ENCODE results near the gene SEZ6L.

Gene SEZ6L

DNA sequence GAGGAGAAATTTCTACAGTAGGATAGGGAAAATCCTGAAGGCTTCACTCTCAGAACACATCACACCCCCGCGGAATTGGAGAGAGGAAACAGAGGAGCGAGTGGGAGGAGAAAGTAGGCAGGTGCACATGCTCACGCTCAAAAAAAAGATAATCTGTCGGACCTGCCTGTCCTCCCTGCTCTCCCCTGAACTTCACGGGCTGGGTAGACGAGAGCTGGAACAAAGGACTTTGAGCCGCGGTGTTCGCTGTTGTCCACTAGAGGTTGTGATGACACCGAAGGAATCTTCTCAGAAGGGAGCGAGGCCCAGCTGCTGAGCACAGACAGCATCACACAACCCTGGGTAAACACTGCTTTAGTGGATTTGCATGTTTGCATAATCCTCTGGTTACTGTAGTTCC is 5.0 kb downstream of the SEZ6L start:
- no peak for DNase-seq (ENCODE audit: low read depth in 2 of 3, low spot score in 2 of 3)

DNA sequence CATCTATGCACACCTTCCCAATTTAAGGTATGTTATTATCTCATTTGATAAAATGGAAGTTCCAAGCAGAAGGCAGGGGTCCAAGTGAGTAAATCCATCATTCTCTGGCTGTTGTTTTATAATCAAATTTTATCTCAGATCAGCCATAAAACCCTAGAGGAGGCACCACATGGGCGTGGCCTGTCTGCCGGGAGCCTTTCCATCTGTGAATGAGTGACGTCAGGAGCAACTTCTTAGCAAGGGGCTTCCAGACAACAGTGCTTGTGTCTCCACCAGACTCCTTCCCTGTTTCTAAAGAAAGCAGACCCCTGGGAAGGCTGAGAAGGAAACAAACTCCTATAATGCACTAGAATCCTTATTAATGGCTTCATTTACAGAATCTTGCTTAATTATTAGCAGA is 13.5 kb downstream of the SEZ6L start:
- DNase-seq (ENCODE audit: low read depth in 2 of 3, low spot score in 2 of 3) = no peak

DNA sequence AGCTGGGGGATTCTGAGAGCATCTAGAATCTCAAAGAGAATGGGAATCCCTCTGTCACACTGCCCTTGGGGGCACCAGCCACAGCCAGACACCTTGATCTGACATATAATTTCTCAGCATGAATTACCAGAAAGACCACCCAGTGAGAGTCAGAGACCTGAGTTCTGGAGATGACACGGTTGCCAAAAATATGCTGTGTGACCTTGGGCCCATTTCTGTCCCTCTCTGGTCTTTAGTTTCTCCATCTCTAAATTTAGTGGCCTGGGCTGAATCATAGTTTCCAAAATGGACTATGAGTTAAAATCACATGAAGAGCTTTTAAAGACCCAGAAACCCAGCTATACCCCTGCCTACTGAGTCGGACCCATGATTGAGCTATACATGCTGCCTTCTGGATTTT is 15.9 kb downstream of the SEZ6L start:
- DNase-seq (ENCODE audit: low read depth in 2 of 3, low spot score in 2 of 3) = no peak

DNA sequence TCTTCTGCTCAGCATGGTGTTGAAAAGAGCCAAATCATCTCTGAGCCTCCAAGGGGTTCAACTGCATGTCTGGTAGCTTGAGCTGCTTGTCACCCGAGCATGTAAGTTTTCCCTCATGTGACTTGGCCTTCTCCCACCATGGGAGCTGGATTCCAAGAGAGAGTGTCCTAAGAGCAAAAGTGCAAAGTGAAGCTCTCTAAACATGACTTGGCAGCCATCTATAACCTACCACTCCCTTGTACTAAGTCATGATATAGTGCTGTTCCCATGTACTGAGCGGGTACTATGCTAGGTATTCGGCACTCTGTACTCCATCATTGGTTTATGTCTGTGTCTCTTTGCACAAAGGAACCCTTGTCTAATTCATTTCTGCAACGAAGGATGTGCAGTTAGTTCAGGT is 19.1 kb downstream of the SEZ6L start:
- no peak for DNase-seq (ENCODE audit: low read depth in 2 of 3, low spot score in 2 of 3)

DNA sequence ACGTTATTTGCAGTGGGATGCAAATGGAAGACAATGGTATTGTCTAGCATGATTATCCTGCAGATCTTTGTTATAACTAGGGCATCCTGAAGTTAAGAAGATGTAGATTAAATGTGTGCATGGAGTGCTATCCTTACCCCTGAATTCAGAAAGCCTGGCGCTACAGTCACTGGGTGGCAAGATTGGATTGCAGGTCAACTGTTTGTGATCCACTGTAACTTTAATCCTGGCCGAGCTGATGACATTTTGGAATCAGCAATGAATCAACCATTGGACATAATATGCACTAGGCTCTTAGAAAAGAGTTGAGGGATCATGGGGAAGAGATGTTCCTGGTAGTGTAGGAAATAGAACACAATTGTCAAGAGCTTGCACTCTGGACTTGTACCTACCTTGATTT is 25.1 kb downstream of the SEZ6L start:
- no peak for DNase-seq (ENCODE audit: low read depth in 2 of 3, low spot score in 2 of 3)

DNA sequence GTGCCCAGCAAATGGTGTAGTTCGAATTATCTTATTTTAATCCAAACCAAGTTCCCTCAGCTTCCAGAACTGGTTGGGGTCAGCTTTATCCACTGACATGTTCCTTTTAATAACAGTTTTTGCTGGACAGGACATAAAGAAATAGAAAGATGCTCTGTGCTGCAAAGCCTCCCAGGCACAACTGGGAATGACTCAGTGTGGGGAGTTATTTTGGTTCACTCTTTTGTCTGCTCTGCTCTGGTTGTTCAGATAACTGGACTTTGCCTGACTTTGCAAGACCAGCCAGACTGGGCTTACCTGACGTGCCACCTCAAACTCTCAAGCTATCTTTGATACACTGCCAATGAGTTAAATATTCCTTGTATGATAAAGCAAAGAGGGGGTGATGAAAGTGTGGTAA is 25.6 kb downstream of the SEZ6L start:
- DNase-seq (ENCODE audit: low read depth in 2 of 3, low spot score in 2 of 3) = no peak

DNA sequence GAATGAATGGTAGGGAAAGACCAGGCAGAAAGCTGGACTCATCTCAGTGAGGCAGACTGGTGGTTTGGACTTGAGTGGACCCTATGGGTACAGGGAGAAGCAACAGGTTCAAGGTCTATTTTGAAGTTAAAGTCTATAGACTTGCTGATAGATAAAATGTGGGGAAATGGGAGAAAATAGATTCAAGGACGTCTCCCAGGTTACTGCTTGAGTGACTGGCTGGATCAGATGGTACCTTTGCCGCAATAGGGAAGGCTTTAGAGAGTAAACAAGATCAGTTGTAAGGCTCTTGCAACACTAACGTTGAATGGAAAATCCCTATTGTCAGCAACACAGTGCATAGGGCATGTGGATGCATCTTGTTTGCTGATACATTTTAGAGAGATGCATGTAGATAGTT is 27.4 kb downstream of the SEZ6L start:
- DNase-seq (ENCODE audit: low read depth in 2 of 3, low spot score in 2 of 3) = no peak

DNA sequence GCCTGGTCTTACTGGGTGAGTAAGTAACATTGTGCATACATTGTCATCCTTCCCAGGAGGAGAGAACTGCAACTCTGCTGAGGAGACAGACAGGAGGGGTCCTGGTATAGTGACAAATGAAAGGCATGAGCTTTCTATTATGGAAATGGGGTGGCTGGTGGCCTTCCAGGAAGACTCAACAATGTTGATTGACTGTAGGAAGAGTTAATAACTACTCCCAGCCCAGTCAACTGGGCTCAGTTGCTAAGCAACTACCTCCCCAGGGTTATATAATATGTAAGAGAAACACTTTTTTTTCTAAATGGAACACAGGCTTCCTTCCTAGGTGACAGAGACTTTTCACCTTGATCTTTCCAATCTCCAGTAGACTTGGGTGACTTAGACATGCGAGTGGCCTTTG is 28.2 kb downstream of the SEZ6L start:
- DNase-seq (ENCODE audit: low read depth in 2 of 3, low spot score in 2 of 3) = no peak

DNA sequence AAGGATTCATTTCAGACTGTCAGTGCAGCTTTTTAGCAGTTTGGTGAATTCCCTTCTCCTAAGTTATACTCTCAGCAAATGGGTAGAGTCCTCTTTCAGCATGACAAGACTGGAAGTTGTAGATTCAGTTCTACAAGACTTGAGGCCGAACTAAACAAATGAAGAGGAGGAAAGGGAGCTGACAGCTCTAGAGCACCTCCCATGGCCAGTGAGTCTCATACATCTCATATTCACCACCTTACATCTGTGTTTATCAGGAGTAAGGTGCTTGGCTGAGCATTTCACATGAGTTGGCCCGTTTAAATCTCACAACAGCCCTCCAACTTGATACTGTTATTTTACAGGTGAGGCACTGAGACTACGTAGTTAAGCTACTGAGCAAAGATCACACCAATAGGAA is 30.4 kb downstream of the SEZ6L start:
- no peak for DNase-seq (ENCODE audit: low read depth in 2 of 3, low spot score in 2 of 3)

DNA sequence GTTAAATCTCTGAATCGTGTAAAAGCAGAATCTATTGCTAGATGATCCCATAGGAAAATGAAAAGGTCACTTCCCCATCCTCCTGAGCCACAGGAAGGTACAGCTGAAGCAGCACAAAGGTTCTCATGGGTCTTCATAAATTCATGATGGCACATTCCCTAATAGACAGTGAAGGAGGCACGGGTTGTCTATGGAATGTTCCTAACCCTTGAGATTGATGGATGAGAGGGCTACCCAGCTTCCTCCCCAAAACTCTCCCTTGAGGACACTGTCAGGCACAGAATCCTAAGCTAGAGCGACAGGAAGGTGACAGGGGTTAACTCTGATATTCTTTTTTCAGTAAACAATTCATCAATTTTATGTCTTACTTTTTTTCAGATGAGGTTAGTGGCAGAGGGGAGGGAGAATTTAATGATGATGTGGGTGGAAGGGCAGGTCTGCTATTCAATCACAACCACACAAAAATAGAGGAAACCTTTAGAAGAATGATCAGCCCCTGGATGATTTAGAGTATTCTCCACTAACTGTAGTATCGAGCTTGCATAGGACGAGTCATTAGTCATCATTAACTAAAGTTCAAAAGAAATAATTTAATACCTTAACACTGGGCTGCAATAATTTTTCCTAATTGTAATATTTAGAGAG is 33.1 kb downstream of the SEZ6L start:
- no peak for DNase-seq (ENCODE audit: low read depth in 2 of 3, low spot score in 2 of 3)

DNA sequence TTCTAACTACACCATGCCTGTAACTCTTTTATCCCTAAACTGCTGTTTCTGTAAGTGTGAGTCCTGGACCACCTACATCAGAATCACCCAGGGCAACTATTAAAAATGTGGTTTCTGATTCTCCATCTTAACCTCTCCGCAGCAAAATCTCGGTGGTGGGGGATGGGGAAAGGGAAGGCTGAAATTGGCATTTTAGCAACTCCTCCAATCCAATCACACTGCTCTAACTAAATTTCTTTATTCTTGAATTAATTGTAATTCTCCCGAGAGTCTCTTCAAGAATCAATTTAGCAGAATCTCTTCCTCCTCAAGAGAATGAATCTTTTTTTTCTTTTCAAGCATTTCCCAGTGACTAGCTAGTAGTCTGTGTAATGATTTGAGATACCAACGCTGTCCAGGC is 36.2 kb downstream of the SEZ6L start:
- DNase-seq (ENCODE audit: low read depth in 2 of 3, low spot score in 2 of 3) = no peak

DNA sequence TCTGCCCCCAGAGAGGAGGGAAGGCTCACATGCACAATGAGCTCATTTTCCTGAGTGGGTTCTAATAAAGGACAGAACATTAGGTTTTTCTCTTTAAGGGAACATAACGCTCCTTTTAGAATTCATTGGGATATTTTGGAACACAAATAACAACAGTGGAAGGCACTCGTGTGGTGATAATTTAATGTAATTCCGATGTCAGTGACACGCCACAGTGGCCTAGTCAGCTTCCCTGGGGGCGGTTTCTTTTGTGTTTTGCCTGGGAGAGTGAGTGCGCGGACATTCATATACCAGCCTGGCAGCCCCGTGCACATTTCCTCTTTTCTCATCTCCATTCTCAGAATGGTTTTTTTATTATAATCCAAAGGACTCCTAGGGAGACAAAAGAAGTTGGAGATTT is 41.1 kb downstream of the SEZ6L start:
- no peak for DNase-seq (ENCODE audit: low read depth in 2 of 3, low spot score in 2 of 3)

DNA sequence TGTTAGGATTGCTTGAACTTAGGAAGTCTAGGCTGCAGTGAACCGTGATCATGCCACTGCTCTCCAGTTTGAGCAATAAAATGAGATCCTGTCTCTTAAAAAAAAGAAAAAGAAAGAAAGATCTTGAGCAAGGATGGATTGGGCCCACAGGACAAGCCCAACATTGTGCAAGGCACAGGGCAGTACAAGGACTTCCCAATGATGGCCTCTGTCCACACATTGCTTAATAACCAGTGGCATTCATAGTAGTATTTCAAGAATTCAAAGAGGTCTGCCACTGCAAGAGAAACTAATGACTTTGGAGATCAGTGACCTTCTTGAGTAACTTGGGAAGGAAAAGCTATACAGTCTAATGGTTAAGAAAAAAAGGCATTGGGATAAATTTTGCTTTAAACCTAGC is 44.6 kb downstream of the SEZ6L start:
- no peak for DNase-seq (ENCODE audit: low read depth in 2 of 3, low spot score in 2 of 3)

DNA sequence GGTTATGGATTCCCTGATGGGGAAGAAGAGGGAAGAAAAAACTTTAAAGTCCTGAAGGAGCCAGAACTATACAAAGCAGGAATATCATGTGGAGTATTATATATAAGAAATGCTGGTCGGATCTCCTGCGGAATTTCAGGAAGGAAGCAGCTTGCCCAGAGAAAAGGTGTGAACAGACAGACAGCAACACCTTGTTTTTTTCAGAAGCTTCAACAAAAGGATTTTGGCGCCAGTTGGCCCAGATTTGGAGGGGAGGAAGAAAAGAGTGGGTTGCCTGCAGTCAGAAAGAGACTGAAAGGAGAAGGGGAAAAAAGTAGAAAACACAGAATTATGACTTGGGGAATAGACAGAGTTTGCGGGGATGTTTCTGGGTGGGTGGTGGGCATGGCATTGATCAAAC is 45.2 kb downstream of the SEZ6L start:
- DNase-seq (ENCODE audit: low read depth in 2 of 3, low spot score in 2 of 3) = no peak

DNA sequence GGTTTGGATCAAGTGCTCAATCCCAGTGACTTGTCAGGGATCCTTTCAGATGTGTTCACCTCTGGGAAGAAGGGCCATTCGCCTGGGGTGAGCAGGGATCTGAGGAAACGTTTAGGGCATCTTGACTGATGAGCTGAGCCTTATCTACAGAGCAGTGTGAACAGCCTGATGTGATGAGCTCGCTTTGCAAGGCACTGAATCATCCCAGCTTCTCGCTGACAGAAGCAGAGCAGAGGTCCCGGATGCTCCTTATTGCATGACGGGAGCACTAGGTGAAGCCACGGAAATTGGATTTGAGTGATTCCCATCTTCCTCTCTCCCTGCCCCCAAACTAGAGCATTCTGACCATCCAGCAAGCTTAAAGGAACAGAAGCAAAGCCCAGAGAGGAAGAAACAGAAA is 46.5 kb downstream of the SEZ6L start:
- no peak for DNase-seq (ENCODE audit: low read depth in 2 of 3, low spot score in 2 of 3)

DNA sequence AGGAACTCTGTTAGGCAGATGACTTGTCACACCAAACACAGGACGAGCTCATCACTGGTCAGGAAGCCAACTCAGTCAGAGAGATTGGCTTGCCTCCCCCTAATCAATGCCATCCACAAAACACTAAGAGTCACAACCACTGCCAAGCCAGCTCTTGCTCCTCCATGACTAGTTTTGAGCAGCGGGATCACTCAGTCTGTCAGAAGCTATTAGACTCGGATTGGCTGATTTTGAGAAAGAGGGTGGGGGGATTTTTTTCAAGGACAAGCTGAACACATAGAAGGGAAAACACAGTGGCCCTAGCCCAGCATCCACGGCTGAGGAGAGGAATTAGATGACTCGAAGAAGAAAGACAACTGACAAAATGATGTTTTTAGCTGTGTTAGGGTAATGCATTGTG is 55.9 kb downstream of the SEZ6L start:
- no peak for DNase-seq (ENCODE audit: low read depth in 2 of 3, low spot score in 2 of 3)

DNA sequence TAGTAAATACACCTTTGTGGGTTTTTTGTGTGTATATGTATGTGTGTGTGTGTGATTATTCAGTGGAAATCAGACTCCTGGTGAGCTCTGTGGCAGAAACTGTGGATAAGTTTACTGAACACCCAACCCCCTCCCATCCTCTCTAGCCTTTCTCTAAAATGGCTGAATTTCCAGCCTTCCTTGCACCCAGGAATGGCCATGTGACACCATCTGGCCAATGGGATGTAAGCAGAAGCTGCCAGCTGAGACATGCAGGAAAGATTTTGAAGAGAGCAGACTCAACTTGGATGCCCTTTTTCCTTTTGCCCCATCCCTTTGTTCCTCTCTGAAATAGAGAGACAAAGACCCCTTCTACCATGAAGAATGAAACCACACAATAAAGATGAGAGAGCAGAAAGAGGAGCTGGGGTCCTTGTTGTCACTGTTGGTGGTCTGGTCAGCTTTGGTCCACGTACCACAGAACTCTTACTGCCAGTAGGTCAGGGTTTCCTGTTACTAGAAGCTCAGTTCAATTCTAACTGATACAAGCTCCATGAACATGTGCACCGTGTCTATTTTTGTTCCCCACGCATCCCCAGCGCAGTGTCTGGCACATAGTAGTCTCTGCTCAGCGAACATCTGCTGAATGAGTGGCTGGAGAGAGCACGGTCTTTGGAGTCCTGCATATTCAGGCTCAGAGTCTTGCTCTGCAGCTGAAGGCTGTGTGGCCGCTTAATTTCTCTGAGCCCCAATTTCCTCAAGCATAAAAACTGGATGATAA is 57.5 kb downstream of the SEZ6L start:
- DNase-seq (ENCODE audit: low read depth in 2 of 3, low spot score in 2 of 3) = no peak

DNA sequence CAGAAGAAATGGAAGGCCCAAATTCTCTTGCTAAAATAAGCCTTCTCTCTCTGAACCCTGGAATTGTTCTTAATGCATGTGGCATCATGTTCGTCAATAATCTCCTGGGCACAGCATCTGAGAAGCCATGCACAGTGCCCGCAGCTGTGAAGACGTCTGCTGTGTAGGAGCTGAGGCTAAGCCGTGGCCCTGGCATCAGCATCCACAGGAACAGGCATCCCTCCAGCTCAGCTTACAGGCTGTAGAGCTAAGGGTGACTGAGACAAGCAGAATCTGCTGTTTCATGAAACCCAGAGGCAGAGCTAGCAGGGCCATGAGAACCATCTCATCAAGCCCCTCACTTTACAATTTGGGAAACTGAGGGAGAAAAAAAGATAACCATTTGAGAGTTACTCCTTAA is 60.6 kb downstream of the SEZ6L start:
- no peak for DNase-seq (ENCODE audit: low read depth in 2 of 3, low spot score in 2 of 3)

DNA sequence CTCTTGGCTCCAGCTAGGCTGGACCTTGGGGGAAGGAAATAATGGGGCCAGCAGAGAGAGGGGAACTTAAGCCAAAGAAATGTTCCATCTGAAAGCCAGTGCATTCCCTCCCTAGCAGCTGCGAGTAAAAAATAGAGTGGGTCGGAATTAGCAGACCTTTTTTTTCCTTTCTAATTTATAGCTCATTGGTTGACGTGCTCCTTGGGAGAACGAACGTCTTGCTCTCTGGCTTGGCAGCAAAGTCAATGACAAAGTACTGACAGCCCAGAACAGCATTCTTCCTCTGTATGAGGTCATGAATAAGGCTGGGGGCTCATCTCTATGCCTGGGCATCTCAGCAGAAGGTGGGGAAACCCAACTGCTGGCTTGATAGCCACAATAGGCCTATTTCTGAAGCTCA is 65.0 kb downstream of the SEZ6L start:
- DNase-seq (ENCODE audit: low read depth in 2 of 3, low spot score in 2 of 3) = no peak

DNA sequence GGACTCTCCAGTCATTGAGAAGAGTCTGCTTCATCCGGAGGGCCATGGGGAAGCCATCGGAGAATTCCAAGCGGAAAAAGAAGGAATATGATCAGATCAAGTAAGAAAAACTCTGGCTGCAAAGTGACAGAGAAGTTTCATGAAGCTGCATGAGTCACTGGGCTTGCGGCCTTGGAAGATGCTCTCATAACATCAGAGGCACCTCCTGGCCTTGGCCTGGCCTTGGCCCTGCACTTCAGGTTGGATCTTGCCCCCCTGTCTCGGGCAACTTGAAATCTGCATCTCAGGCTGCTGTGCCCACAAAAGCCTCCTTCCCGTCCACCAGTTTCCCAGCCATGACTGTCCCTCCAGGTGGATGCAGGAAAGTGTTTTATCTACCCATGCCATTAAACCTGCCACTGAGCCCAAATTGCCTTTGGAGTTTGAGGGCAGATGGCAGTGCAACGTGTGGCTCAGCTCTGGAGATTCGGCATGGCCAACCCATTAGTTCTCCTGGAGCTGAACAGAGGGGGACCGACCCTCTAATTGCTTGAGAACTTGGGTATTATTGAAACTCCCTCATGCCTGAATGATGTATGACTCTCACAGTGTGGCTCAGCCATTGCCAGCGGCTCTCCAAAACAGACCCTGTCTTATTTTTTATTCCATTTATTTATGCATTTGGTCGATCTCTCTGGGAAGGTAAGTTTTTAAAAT is 66.7 kb downstream of the SEZ6L start:
- no peak for DNase-seq (ENCODE audit: low read depth in 2 of 3, low spot score in 2 of 3)

DNA sequence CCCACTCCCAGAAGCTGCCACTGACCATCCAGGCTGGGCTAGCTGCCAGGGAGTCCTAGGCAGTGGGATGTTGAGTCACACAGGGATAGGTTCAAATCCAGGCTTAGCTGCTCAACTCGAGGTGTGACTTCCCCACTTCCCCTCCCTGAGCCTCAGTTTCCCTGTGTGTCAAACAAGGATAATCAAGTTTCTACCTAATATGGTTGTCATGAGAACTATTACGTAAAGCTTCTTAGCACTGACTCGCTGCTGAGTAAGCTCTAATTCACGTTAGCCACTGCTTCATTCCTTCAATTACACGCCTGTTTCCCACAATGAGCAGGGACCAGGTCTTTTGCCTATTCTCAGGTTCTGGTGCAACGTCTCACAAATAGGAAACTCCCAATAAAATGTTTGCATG is 67.7 kb downstream of the SEZ6L start:
- no peak for DNase-seq (ENCODE audit: low read depth in 2 of 3, low spot score in 2 of 3)

DNA sequence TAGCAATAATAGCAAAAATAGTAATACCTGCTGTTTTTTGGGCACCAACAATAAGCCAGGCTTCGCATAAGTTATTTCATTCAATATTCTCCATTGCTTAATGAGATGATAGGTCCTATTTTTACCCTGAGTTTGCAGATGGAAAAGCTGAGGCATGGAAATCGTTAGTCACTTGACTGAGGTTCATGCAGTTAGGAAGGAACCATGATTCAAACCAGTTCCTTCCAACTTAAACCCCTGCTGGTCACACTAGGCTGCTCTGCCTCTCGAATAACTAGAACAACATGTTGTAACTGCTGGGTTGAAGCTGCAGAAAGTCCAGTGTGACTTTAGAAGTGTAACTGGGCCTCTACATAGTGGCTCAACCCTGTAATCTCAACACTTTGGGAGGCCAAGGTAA is 69.3 kb downstream of the SEZ6L start:
- DNase-seq (ENCODE audit: low read depth in 2 of 3, low spot score in 2 of 3) = no peak

DNA sequence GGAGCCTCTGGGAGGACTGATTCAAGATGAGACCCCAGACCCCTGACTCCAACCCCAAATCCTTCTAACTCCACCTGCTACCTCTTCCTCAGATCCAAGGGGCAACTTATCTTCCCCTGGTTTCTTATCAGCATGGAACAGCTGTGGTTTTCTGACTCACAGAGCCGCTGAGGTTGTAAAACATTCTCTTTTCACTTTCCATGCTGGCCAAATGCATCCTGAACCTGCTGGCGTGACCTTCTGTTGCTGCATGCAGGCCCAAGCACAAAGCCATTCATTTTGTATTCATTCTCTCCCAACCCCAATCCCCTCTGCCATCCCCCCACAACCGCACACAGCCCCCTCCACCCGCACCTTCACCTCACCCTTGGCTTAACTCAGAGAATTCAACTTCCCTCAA is 70.3 kb downstream of the SEZ6L start:
- no peak for DNase-seq (ENCODE audit: low read depth in 2 of 3, low spot score in 2 of 3)

Data from activated CD8-positive, alpha-beta memory T cell treated with anti-CD3 and anti-CD28 coated beads for 48 hours (primary cell).